ENCODE measurements around the gene HBA1. TPM values are rescaled to one million over a fixed set of nuclear protein-coding genes. Genes with fewer than 3 reads are reported as not detected.
"Not testable (repeated sequence)": the region's sequence is repeated elsewhere in the genome, so short reads cannot be mapped to it uniquely, and the experiment has no call there.

The HBA1 gene
- total and polyA plus RNA-seq, 4 donors: 38.1 to 2,695 (median 450) TPM

DNA sequence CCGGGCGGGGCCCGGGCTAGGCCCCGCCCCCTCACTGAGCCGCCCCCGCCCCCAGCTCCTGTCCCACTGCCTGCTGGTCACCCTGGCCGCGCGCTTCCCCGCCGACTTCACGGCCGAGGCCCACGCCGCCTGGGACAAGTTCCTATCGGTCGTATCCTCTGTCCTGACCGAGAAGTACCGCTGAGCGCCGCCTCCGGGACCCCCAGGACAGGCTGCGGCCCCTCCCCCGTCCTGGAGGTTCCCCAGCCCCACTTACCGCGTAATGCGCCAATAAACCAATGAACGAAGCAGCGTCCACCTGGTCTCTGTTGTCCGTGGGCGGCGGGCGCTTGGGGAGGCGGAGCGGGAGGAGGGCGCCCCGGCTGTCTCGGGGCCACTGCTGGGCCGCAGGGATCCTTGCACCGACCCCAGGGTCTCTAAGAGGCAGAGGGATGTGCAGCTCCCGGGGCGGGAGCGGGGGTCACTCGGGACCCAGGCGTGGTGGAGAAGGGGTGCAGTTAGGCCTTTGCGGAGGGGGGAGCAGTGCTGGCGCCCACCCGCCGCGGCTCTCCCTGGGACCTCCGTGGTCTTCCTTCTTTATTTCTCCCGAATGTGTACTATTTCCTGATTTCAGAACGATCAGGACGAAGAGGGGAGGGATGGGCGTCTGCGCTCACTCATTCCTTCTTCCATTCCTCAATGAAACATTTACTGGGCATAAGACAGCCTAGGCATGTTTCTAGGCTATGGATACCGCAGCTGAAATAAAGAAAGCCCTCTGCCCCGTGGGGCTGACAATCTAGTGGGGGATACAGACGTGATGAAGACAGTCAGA, 22.1 kb upstream of the HBA1 start:
- Histone ChIP-seq H3K36me3 (ENCODE audit: control insufficient read depth in 4 of 4, insufficient read depth in 4 of 4, low read length in 4 of 4) (no peaks in the 10 kb centered on the region), H3K9me3 (ENCODE audit: control insufficient read depth in 4 of 4, insufficient read depth in 3 of 4, low read length in 3 of 4) (no peaks in the 10 kb centered on the region), H3K4me1 (ENCODE audit: control insufficient read depth in 5 of 5, insufficient read depth in 5 of 5, low read length in 5 of 5) (peaks cover 0 to 8% (median 0%) of the 10 kb centered on the region in 5 donors), H3K27ac (ENCODE audit: low read depth in 1 of 2, low read length in 1 of 2) (no peak overlapping the region), H3K9ac (ENCODE audit: insufficient read depth in 1 of 2, low read length in 2 of 2) (no peak overlapping the region), H3K4me3 (peak overlapping the region; percentile 14), H3K27me3 (ENCODE audit: control insufficient read depth in 3 of 3, insufficient read depth in 3 of 3, low read length in 2 of 3) (peaks cover 0 to 32% (median 27%) of the 10 kb centered on the region in 3 donors)
- WGBS, 2 donors: 2 to 3% methylated on average over 47 to 55 of the region's 59 CpGs
- DNase-seq (peak; percentile 38 to 55 (median 43)), ATAC-seq (ENCODE audit: insufficient read depth, low FRiP score) (peak; percentile 34)
- TF ChIP-seq, protein P1, sequence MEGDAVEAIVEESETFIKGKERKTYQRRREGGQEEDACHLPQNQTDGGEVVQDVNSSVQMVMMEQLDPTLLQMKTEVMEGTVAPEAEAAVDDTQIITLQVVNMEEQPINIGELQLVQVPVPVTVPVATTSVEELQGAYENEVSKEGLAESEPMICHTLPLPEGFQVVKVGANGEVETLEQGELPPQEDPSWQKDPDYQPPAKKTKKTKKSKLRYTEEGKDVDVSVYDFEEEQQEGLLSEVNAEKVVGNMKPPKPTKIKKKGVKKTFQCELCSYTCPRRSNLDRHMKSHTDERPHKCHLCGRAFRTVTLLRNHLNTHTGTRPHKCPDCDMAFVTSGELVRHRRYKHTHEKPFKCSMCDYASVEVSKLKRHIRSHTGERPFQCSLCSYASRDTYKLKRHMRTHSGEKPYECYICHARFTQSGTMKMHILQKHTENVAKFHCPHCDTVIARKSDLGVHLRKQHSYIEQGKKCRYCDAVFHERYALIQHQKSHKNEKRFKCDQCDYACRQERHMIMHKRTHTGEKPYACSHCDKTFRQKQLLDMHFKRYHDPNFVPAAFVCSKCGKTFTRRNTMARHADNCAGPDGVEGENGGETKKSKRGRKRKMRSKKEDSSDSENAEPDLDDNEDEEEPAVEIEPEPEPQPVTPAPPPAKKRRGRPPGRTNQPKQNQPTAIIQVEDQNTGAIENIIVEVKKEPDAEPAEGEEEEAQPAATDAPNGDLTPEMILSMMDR (IDR thresholded peaks at IDR 0.05; ENCODE audit: control extremely low read depth, extremely low read depth): no peak

DNA sequence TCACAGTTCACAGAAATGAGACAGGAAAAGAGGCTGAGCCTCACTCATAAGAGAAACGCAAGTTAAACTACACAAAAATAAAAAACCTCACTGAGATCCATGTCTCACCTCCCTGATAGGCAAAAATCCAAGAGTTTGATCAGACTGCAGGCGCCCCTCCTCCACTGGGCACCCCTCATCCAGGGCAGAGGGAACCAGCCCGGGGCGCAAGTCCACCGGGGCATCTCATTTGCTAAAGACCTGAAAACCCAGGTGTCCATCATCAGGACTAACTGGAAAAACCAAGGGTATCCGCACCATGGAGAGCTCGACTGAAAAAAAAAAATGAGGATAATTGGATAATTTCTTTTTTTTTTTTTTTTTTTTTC, 21.5 kb upstream of the HBA1 start:
- ATAC-seq (ENCODE audit: insufficient read depth, low FRiP score) (no peak), DNase-seq (no peak)
- Histone ChIP-seq H3K27me3 (ENCODE audit: control insufficient read depth in 3 of 3, insufficient read depth in 3 of 3, low read length in 2 of 3) (peaks cover 0 to 32% (median 28%) of the 10 kb centered on the region in 3 donors), H3K27ac (ENCODE audit: low read depth in 1 of 2, low read length in 1 of 2) (no peak overlapping the region), H3K9me3 (ENCODE audit: control insufficient read depth in 4 of 4, insufficient read depth in 3 of 4, low read length in 3 of 4) (no peaks in the 10 kb centered on the region), H3K36me3 (ENCODE audit: control insufficient read depth in 4 of 4, insufficient read depth in 4 of 4, low read length in 4 of 4) (no peaks in the 10 kb centered on the region), H3K9ac (ENCODE audit: insufficient read depth in 1 of 2, low read length in 2 of 2) (no peak overlapping the region), H3K4me1 (ENCODE audit: control insufficient read depth in 5 of 5, insufficient read depth in 5 of 5, low read length in 5 of 5) (peaks cover 0 to 8% (median 0%) of the 10 kb centered on the region in 5 donors), H3K4me3 (no peak overlapping the region)
- TF ChIP-seq, protein P1 (IDR thresholded peaks at IDR 0.05; ENCODE audit: control extremely low read depth, extremely low read depth): no peak
- 63 to 71% methylated on average over 7 of the region's 7 CpGs for WGBS, 2 donors

DNA sequence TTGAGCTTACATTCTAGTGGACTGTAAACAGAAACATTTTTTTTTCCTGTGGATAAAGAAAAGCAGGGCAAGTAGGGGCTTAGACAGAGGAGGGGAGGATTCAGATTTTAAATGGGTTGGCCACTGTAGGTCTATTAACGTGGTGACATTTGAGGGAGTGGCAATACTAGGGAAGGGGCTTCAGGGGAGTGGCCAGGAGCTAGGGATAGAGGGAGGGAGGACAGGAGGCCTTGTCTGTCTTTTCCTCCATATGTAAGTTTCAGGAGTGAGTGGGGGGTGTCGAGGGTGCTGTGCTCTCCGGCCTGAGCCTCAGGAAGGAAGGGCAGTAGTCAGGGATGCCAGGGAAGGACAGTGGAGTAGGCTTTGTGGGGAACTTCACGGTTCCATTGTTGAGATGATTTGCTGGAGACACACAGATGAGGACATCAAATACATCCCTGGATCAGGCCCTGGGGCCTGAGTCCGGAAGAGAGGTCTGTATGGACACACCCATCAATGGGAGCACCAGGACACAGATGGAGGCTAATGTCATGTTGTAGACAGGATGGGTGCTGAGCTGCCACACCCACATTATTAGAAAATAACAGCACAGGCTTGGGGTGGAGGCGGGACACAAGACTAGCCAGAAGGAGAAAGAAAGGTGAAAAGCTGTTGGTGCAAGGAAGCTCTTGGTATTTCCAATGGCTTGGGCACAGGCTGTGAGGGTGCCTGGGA, 17.2 kb upstream of the HBA1 start:
- Histone ChIP-seq H3K4me3 (no peak overlapping the region), H3K4me1 (ENCODE audit: control insufficient read depth in 5 of 5, insufficient read depth in 5 of 5, low read length in 5 of 5) (peaks cover 0 to 8% (median 0%) of the 10 kb centered on the region in 5 donors), H3K27ac (ENCODE audit: low read depth in 1 of 2, low read length in 1 of 2) (no peak overlapping the region), H3K36me3 (ENCODE audit: control insufficient read depth in 4 of 4, insufficient read depth in 4 of 4, low read length in 4 of 4) (no peaks in the 10 kb centered on the region), H3K27me3 (ENCODE audit: control insufficient read depth in 3 of 3, insufficient read depth in 3 of 3, low read length in 2 of 3) (peaks cover 0 to 45% (median 32%) of the 10 kb centered on the region in 3 donors), H3K9ac (ENCODE audit: insufficient read depth in 1 of 2, low read length in 2 of 2) (no peak overlapping the region), H3K9me3 (ENCODE audit: control insufficient read depth in 4 of 4, insufficient read depth in 3 of 4, low read length in 3 of 4) (no peaks in the 10 kb centered on the region)
- TF ChIP-seq, protein P1 (IDR thresholded peaks at IDR 0.05; ENCODE audit: control extremely low read depth, extremely low read depth): no peak
- ATAC-seq (ENCODE audit: insufficient read depth, low FRiP score): no peak
- 45 to 56% methylated on average over 6 of the region's 6 CpGs for WGBS, 2 donors
- no peak for DNase-seq

DNA sequence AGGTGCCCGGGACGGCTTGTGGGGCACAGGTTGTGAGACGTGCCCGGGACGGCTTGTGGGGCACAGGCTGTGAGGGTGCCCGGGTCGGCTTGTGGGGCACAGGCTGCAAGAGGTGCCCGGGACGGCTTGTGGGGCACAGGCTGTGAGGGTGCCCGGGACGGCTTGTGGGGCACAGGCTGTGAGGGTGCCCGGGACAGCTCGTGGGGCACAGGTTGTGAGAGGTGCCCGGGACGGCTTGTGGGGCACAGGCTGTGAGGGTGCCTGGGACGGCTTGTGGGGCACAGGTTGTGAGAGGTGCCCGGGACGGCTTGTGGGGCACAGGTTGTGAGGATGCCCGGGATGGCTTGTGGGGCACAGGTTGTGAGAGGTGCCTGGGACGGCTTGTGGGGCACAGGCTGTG, 16.2 kb upstream of the HBA1 start:
- DNase-seq; H3K4me1 ChIP-seq (ENCODE audit: control insufficient read depth in 5 of 5, insufficient read depth in 5 of 5, low read length in 5 of 5); H3K4me3 ChIP-seq; H3K36me3 ChIP-seq (ENCODE audit: control insufficient read depth in 4 of 4, insufficient read depth in 4 of 4, low read length in 4 of 4); H3K9me3 ChIP-seq (ENCODE audit: control insufficient read depth in 4 of 4, insufficient read depth in 3 of 4, low read length in 3 of 4); H3K9ac ChIP-seq (ENCODE audit: insufficient read depth in 1 of 2, low read length in 2 of 2); H3K27ac ChIP-seq (ENCODE audit: low read depth in 1 of 2, low read length in 1 of 2); ATAC-seq (ENCODE audit: insufficient read depth, low FRiP score): not testable (repeated sequence)
- peaks cover 0 to 41% (median 27%) of the 10 kb centered on the region in 3 donors for H3K27me3 ChIP-seq (ENCODE audit: control insufficient read depth in 3 of 3, insufficient read depth in 3 of 3, low read length in 2 of 3)
- 71% methylated on average over 16 to 20 of the region's 20 CpGs for WGBS, 2 donors

Data from lung (tissue), 12 donors.